OCI-LY7 (cell line): ENCODE measurements around the gene PRSS48. TPM values are rescaled to one million over a fixed set of nuclear protein-coding genes. Genes with fewer than 3 reads are reported as not detected.
"Not testable (repeated sequence)": the region's sequence is repeated elsewhere in the genome, so short reads cannot be mapped to it uniquely, and the experiment has no call there.

Experiments used
- BruUV-seq: library from RNA; stranded (reverse); fragments of 400-500 nt; replicated peaks from 2 replicates; lab custom pipeline; 2021; lab: Mats Ljungman, UMichigan
- CTCF ChIA-PET: fragments of 300-600 bp; sonication (Branson Sonifier 250); formaldehyde crosslinking; loops from one replicate; lab custom pipeline; 2022; ENCODE audit warnings: antibody characterized with exemption; ENCODE audit not compliant: unreplicated experiment; lab: Charles Lee
- POLR2A ChIA-PET: fragments of 300-600 bp; sonication (Branson Sonifier 250); formaldehyde crosslinking; loops from one replicate; lab custom pipeline; 2022; ENCODE audit warnings: antibody characterized with exemption; lab: Charles Lee
- DNase-seq: peaks from one replicate; pipeline ENCODE4 v3.0.0-alpha.2; 2015; ENCODE audit warnings: low spot score
- H2AFZ ChIP-seq: fragments of 200-600 bp; sonication (generic), shearing (Covaris generic); 2 replicates; pipeline ENCODE4 v1.6.1; 2014; ENCODE audit warnings: mild to moderate bottlenecking, antibody characterized with exemption, low read length, moderate library complexity
- H3K27ac ChIP-seq: fragments of 200-600 bp; sonication (generic); 2 replicates; pipeline ENCODE4 v1.5.1; 2014; ENCODE audit warnings: mixed run types, low read depth, mild to moderate bottlenecking, moderate library complexity, low read length, inconsistent platforms; ENCODE audit not compliant: poor library complexity, severe bottlenecking
- H3K36me3 ChIP-seq: fragments of 200-600 bp; sonication (generic); 2 replicates; pipeline ENCODE4 v1.6.1; 2014; ENCODE audit warnings: mild to moderate bottlenecking, antibody characterized with exemption, low read length, moderate library complexity, mixed read lengths; ENCODE audit not compliant: insufficient read depth
- H3K4me1 ChIP-seq: fragments of 200-600 bp; sonication (generic); 2 replicates; pipeline ENCODE4 v1.5.1; 2014; ENCODE audit warnings: mild to moderate bottlenecking, low read length; ENCODE audit not compliant: insufficient read depth, poor library complexity, severe bottlenecking
- H3K4me2 ChIP-seq: fragments of 200-600 bp; sonication (generic); 2 replicates; pipeline ENCODE4 v1.6.1; 2014; ENCODE audit warnings: mild to moderate bottlenecking, low read length
- H3K4me3 ChIP-seq: fragments of 200-600 bp; sonication (generic); 2 replicates; pipeline ENCODE4 v1.5.1; 2014; ENCODE audit warnings: mild to moderate bottlenecking, low read depth, low read length; ENCODE audit not compliant: poor library complexity, severe bottlenecking
- H3K79me2 ChIP-seq: fragments of 200-600 bp; sonication (generic); 2 replicates; pipeline ENCODE4 v1.6.1; 2016; ENCODE audit warnings: low read depth, mild to moderate bottlenecking, low read length, moderate library complexity, mixed read lengths; ENCODE audit not compliant: insufficient read depth
- H3K9me2 ChIP-seq: fragments of 200-600 bp; sonication (generic); 2 replicates; pipeline ENCODE4 v1.6.1; 2016; ENCODE audit warnings: mild to moderate bottlenecking, low read length, mixed read lengths; ENCODE audit not compliant: insufficient read depth
- H3K9me3 ChIP-seq: fragments of 200-600 bp; sonication (generic); 2 replicates; pipeline ENCODE4 v1.6.1; 2014; ENCODE audit warnings: mild to moderate bottlenecking, mixed run types, low read length, mixed read lengths
- H4K20me1 ChIP-seq: fragments of 200-600 bp; sonication (generic); 2 replicates; pipeline ENCODE4 v1.6.1; 2014; ENCODE audit warnings: mild to moderate bottlenecking, antibody characterized with exemption, low read length, moderate library complexity, mixed read lengths; ENCODE audit not compliant: insufficient read depth
- EZH2phosphoT487 ChIP-seq: fragments of 200-600 bp; sonication (generic); IDR thresholded peaks from 2 replicates; pipeline ENCODE4 v1.6.1; 2018; ENCODE audit warnings: low read depth, borderline replicate concordance, mild to moderate bottlenecking, mixed run types, antibody characterized with exemption, low read length, moderate library complexity, mixed read lengths
- intact Hi-C: fragments of 100-400 bp; cut with micrococcal nuclease; formaldehyde crosslinking; loops from one replicate; pipeline ENCODE4 v1.10.0; 2022; ENCODE audit not compliant: unreplicated experiment
- total RNA-seq, 2 experiments: library from RNA; depleted of rRNA in 1 of 2; stranded (reverse); fragments of >200 nt in 1 of 2; shearing (Covaris generic) in 1 of 2; gene quantifications; 2 replicates each; pipeline ENCODE4 v1.2.3, GENCODE V29; 2014 to 2022
- TF ChIP-seq, protein P1 (sequence below): fragments of 200-600 bp; sonication (generic); conservative IDR thresholded peaks from 2 replicates; pipeline ENCODE4 v1.5.1; 2014; ENCODE audit warnings: mild to moderate bottlenecking, antibody characterized with exemption, low read length, moderate library complexity, mixed read lengths

The PRSS48 gene
- total RNA-seq, 2 experiments from 2014 or later = not detected

DNA sequence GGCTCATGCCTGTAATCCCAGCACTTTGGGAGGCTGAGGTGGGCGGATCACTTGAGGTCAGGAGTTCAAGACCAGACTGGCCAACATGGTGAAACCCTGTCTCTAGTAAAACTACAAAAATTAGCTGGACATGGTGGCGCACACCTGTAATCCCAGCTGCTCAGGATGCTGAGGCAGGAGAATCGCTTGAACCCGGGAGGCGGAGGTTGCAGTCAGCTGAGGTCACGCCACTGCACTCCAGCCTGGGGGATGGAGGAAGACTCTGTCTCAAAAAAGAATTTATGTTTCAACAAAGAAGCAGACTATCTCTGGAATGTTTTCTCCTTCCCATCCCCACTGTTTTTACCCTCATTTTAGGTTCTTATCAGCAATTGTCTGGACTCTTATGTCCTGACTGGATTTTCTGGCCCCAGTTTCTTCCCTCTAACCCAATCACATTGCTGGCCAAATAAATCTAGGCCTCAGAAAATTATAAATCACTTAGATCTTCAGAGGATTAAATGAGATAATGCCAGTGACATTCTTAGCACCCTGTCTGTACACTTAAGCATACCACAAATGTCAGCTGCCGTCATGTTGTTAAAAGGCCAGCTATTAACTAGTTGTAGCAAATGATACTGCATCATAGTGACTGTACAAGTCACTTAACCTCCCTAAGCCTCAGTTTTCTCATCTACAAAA is 44.9 kb upstream of the PRSS48 start:
- Histone ChIP-seq H2AFZ (no peak overlapping the region), H3K4me2 (no peak overlapping the region), H4K20me1 (no peaks in the 10 kb centered on the region), H3K27ac (no peak overlapping the region), H3K4me3 (no peak overlapping the region), H3K9me2 (no peaks in the 10 kb centered on the region), H3K9me3 (no peaks in the 10 kb centered on the region), H3K79me2 (no peaks in the 10 kb centered on the region), H3K4me1 (no peaks in the 10 kb centered on the region), H3K36me3 (no peaks in the 10 kb centered on the region)
- intact Hi-C loops = no loop called here
- TF ChIP-seq, protein P1, sequence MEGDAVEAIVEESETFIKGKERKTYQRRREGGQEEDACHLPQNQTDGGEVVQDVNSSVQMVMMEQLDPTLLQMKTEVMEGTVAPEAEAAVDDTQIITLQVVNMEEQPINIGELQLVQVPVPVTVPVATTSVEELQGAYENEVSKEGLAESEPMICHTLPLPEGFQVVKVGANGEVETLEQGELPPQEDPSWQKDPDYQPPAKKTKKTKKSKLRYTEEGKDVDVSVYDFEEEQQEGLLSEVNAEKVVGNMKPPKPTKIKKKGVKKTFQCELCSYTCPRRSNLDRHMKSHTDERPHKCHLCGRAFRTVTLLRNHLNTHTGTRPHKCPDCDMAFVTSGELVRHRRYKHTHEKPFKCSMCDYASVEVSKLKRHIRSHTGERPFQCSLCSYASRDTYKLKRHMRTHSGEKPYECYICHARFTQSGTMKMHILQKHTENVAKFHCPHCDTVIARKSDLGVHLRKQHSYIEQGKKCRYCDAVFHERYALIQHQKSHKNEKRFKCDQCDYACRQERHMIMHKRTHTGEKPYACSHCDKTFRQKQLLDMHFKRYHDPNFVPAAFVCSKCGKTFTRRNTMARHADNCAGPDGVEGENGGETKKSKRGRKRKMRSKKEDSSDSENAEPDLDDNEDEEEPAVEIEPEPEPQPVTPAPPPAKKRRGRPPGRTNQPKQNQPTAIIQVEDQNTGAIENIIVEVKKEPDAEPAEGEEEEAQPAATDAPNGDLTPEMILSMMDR = no peak
- TF ChIP-seq EZH2phosphoT487 = no peak
- ChIA-PET POLR2A (no interaction called here), CTCF (no interaction called here)
- no peak for DNase-seq
- no TSS peak for BruUV-seq

DNA sequence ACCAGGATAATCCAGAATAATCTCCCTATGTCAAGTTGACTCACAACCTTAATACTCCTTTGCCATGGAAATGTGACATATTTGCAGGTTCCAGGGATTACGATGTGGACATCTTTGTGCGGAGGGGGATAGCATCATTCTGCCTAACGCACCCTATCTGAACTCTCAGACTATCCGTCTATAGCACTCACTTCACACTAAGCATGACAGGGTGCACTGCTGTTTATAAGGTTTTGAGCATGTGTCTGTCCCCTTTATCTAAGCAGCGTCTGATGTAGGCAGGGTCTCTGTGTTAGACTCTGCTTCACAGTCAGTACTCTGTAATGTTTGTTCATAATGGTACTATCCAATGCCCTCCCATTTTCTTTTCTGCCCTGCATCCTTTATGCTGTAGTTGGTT is 43.4 kb upstream of the PRSS48 start:
- DNase-seq = no peak
- POLR2A ChIA-PET = no interaction called here
- Histone ChIP-seq H3K27ac (no peak overlapping the region), H3K36me3 (no peaks in the 10 kb centered on the region), H3K4me2 (no peak overlapping the region), H3K9me2 (no peaks in the 10 kb centered on the region), H2AFZ (no peak overlapping the region), H3K4me1 (no peaks in the 10 kb centered on the region), H3K4me3 (no peak overlapping the region), H3K79me2 (no peaks in the 10 kb centered on the region), H4K20me1 (no peaks in the 10 kb centered on the region), H3K9me3 (no peaks in the 10 kb centered on the region)
- TF ChIP-seq, protein P1 = no peak
- no peak for TF ChIP-seq EZH2phosphoT487
- intact Hi-C loops = no loop called here
- CTCF ChIA-PET = no interaction called here
- no TSS peak for BruUV-seq

DNA sequence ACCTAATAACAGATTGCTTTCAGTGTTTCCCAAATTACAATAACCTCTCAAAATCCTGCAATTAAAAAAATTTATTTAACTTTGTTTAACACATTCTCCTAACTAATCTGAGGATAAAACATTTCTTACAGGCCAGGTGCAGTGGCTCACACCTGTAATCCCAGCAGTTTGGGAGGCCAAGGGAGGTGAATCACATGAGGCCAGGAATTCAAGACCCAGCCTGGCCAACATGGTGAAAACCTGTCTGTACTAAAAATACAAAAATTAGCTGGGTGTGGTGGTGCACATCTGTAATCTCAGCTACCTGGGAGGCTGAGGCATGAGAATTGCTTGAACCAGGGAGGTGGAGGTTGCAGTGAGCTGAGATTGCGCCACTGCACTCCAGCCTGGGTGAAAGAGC is 41.6 kb upstream of the PRSS48 start:
- BruUV-seq, H3K27ac ChIP-seq, H2AFZ ChIP-seq, CTCF ChIA-PET, H3K4me2 ChIP-seq, H3K36me3 ChIP-seq, H3K9me2 ChIP-seq, intact Hi-C loops, H3K4me1 ChIP-seq, H3K4me3 ChIP-seq, H3K79me2 ChIP-seq, H4K20me1 ChIP-seq, H3K9me3 ChIP-seq, DNase-seq: not testable (repeated sequence)
- POLR2A ChIA-PET = interaction anchor here (0.6 kb wide), 1 partner anchor 25 kb away, joined by 3 read pairs; no protein-coding TSS in a partner anchor
